GM12892 (cell line): ENCODE data around the gene MAGEF1.

Experiments used
- POLR2A ChIP-seq: IDR thresholded peaks from 2 replicates; pipeline ENCODE4 v1.6.1; 2011; ENCODE audit warnings: low read depth, low read length, control low read depth
- POLR2AphosphoS5 ChIP-seq: IDR thresholded peaks from 2 replicates; pipeline ENCODE4 v1.6.1; 2011; ENCODE audit warnings: low read depth, low read length, control low read depth
- TAF1 ChIP-seq: IDR thresholded peaks from 2 replicates; pipeline ENCODE4 v1.6.1; 2011; ENCODE audit warnings: low read depth, mild to moderate bottlenecking, control low read depth, low read length, borderline replicate concordance

DNA sequence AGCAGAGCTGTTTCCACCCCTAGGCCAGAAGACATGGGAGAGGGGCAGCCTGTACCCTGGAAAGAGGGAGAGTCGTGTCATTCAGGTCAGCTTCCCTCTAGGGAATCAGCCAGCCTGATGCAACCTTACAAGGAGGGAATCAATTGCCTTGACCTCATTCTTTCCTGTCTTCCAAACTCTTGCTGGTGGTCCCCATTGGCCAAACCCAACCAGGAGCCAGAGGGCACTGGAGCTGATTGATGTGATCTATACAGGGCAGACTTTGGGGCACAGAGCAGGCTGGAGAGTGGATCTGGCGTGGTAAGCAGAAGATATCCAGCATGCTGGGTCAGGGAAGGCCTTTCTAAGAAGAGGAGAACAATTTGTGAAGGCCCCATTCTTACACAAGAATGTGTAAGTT lies 19.1 kb upstream of the MAGEF1 start:
- TF ChIP-seq POLR2A (no peak), POLR2AphosphoS5 (no peak), TAF1 (no peak)
